ENCODE results near the gene NCAPD3. TPM values are rescaled to one million over a fixed set of nuclear protein-coding genes. Genes with fewer than 3 reads are reported as not detected.
A peak's percentile ranks its signal among the peaks of the same experiment; 100 is the strongest.
"Not testable (repeated sequence)": the region's sequence is repeated elsewhere in the genome, so short reads cannot be mapped to it uniquely, and the experiment has no call there.

NCAPD3 gene
- total RNA-seq, 2 donors from 2014 or later = 4.0 to 5.5 TPM

- Histone ChIP-seq H3K4me1 (no peaks in the 10 kb centered on the region), H3K4me3 (no peak overlapping the region), H3K27ac (no peak overlapping the region), H3K9me3 (no peaks in the 10 kb centered on the region), H3K27me3 (no peaks in the 10 kb centered on the region), H3K36me3 (peaks cover 56% of the 10 kb centered on the region)
- DNase-seq (ENCODE audit: low spot score) = no peak
- TF ChIP-seq CTCF (IDR thresholded peaks at IDR 0.05) = peak in 1 of 2 donors; percentile 46
Measured at GRCh38 chr11:134261626-134262488, 38.1 kb upstream of the NCAPD3 start.

- Histone ChIP-seq H3K27me3 (no peaks in the 10 kb centered on the region), H3K4me1 (no peaks in the 10 kb centered on the region), H3K36me3 (peaks cover 56% of the 10 kb centered on the region), H3K27ac (no peak overlapping the region), H3K9me3 (no peaks in the 10 kb centered on the region), H3K4me3 (no peak overlapping the region)
- DNase-seq (ENCODE audit: low spot score) = no peak
- TF ChIP-seq CTCF (IDR thresholded peaks at IDR 0.05) = no peak
Measured at GRCh38 chr11:134260983-134261382, 37.2 kb upstream of the NCAPD3 start.

- H3K4me3 ChIP-seq = no peak overlapping the region
- DNase-seq (ENCODE audit: low spot score) = no peak
- H3K4me1 ChIP-seq = no peaks in the 10 kb centered on the region
- H3K9me3 ChIP-seq = no peaks in the 10 kb centered on the region
- no peak overlapping the region for H3K27ac ChIP-seq
- H3K27me3 ChIP-seq = no peaks in the 10 kb centered on the region
- no peak for TF ChIP-seq CTCF (IDR thresholded peaks at IDR 0.05)
- H3K36me3 ChIP-seq = peaks cover 56% of the 10 kb centered on the region
Measured at GRCh38 chr11:134260503-134260902, 36.7 kb upstream of the NCAPD3 start.

GRCh38 chr11:134258577-134258976 is 34.8 kb upstream of the NCAPD3 start:
- no peak for DNase-seq (ENCODE audit: low spot score)
- H3K27me3 ChIP-seq = no peaks in the 10 kb centered on the region
- no peak overlapping the region for H3K4me3 ChIP-seq
- H3K4me1 ChIP-seq = peaks cover 0 to 10% of the 10 kb centered on the region in 2 donors
- no peaks in the 10 kb centered on the region for H3K9me3 ChIP-seq
- peaks cover 53% of the 10 kb centered on the region for H3K36me3 ChIP-seq
- no peak overlapping the region for H3K27ac ChIP-seq
- TF ChIP-seq CTCF (IDR thresholded peaks at IDR 0.05) = no peak

GRCh38 chr11:134257101-134257500 is 33.3 kb upstream of the NCAPD3 start:
- peaks cover 39% of the 10 kb centered on the region for H3K36me3 ChIP-seq
- DNase-seq (ENCODE audit: low spot score) = no peak
- no peak for TF ChIP-seq CTCF (IDR thresholded peaks at IDR 0.05)

GRCh38 chr11:134255184-134255561 is 31.4 kb upstream of the NCAPD3 start:
- not testable (repeated sequence) for H3K9me3 ChIP-seq; H3K27ac ChIP-seq; DNase-seq (ENCODE audit: low spot score); H3K4me3 ChIP-seq; H3K27me3 ChIP-seq
- H3K4me1 ChIP-seq = peaks cover 0 to 22% of the 10 kb centered on the region in 2 donors
- H3K36me3 ChIP-seq = peaks cover 33% of the 10 kb centered on the region

More at GRCh38 chr11:134257101-134257500, 33.3 kb upstream of the NCAPD3 start:
- no peaks in the 10 kb centered on the region for H3K9me3 ChIP-seq
- no peaks in the 10 kb centered on the region for H3K27me3 ChIP-seq
- no peak overlapping the region for H3K27ac ChIP-seq
- peaks cover 0 to 17% of the 10 kb centered on the region in 2 donors for H3K4me1 ChIP-seq
- no peak overlapping the region for H3K4me3 ChIP-seq
